ENCODE results near the gene CEP112. TPM values are rescaled to one million over a fixed set of nuclear protein-coding genes. Genes with fewer than 3 reads are reported as not detected.

The CEP112 gene
- total RNA-seq, 1 donor from 2014 or later: 26.3 TPM

- no peak for DNase-seq (ENCODE audit: low spot score)
- Mint-ChIP-seq H3K27me3 (ENCODE audit: unreplicated experiment) (peaks cover 4% of the 10 kb centered on the region), H3K27ac (ENCODE audit: unreplicated experiment) (no peak overlapping the region), H3K4me1 (ENCODE audit: unreplicated experiment) (no peaks in the 10 kb centered on the region), H3K9me3 (ENCODE audit: unreplicated experiment) (peaks cover 29% of the 10 kb centered on the region), H3K4me3 (ENCODE audit: unreplicated experiment) (no peak overlapping the region), H3K36me3 (ENCODE audit: low read depth, unreplicated experiment) (peaks cover 40% of the 10 kb centered on the region)
- TF ChIP-seq CTCF (IDR thresholded peaks at IDR 0.05; ENCODE audit: unreplicated experiment): no peak
Observed at GRCh38 chr17:65807361-65807760, 384.6 kb downstream of the CEP112 start.

- Mint-ChIP-seq H3K4me3 (ENCODE audit: unreplicated experiment) (no peak overlapping the region), H3K27me3 (ENCODE audit: unreplicated experiment) (peaks cover 4% of the 10 kb centered on the region), H3K27ac (ENCODE audit: unreplicated experiment) (no peak overlapping the region), H3K4me1 (ENCODE audit: unreplicated experiment) (no peaks in the 10 kb centered on the region), H3K9me3 (ENCODE audit: unreplicated experiment) (peaks cover 16% of the 10 kb centered on the region), H3K36me3 (ENCODE audit: low read depth, unreplicated experiment) (peaks cover 28% of the 10 kb centered on the region)
- TF ChIP-seq CTCF (IDR thresholded peaks at IDR 0.05; ENCODE audit: unreplicated experiment): no peak
- DNase-seq (ENCODE audit: low spot score): no peak
Observed at GRCh38 chr17:65801513-65801912, 390.4 kb downstream of the CEP112 start.

DNA sequence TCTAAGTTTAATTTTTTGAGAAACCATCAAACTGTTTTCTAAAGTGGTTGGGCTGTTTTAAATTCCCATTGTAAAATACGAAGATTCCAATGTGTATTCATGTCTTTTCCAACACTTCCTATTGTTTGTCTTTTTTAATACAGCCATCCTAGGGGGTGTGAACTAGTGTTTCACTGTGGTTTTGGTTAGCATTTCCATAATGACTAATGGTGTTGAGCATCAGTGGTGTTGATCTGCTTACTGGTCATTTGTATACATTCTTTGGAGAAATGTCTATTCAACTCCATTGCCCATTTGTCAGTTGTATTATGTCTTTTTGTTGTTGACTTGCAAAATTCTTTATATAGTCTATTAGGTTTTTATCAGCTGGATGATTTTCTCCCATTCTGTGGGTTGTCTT lies 391.3 kb downstream of the CEP112 start:
- H3K27me3 Mint-ChIP-seq (ENCODE audit: unreplicated experiment): peaks cover 4% of the 10 kb centered on the region
- no peak for DNase-seq (ENCODE audit: low spot score)
- no peak for TF ChIP-seq CTCF (IDR thresholded peaks at IDR 0.05; ENCODE audit: unreplicated experiment)
- no peak overlapping the region for H3K4me3 Mint-ChIP-seq (ENCODE audit: unreplicated experiment)
- peaks cover 10% of the 10 kb centered on the region for H3K9me3 Mint-ChIP-seq (ENCODE audit: unreplicated experiment)
- H3K27ac Mint-ChIP-seq (ENCODE audit: unreplicated experiment): no peak overlapping the region
- H3K4me1 Mint-ChIP-seq (ENCODE audit: unreplicated experiment): no peaks in the 10 kb centered on the region
- peaks cover 20% of the 10 kb centered on the region for H3K36me3 Mint-ChIP-seq (ENCODE audit: low read depth, unreplicated experiment)

GRCh38 chr17:65799869-65800268 lies 392.1 kb downstream of the CEP112 start:
- H3K27ac Mint-ChIP-seq (ENCODE audit: unreplicated experiment): no peak overlapping the region

GRCh38 chr17:65799454-65799853 lies 392.5 kb downstream of the CEP112 start:
- Mint-ChIP-seq H3K4me1 (ENCODE audit: unreplicated experiment) (no peaks in the 10 kb centered on the region), H3K4me3 (ENCODE audit: unreplicated experiment) (no peak overlapping the region), H3K9me3 (ENCODE audit: unreplicated experiment) (peaks cover 10% of the 10 kb centered on the region), H3K27me3 (ENCODE audit: unreplicated experiment) (peaks cover 4% of the 10 kb centered on the region), H3K27ac (ENCODE audit: unreplicated experiment) (no peak overlapping the region), H3K36me3 (ENCODE audit: low read depth, unreplicated experiment) (peaks cover 20% of the 10 kb centered on the region)
- no peak for TF ChIP-seq CTCF (IDR thresholded peaks at IDR 0.05; ENCODE audit: unreplicated experiment)
- DNase-seq (ENCODE audit: low spot score): no peak

More at GRCh38 chr17:65799869-65800268, 392.1 kb downstream of the CEP112 start:
- Mint-ChIP-seq H3K36me3 (ENCODE audit: low read depth, unreplicated experiment) (peaks cover 20% of the 10 kb centered on the region), H3K4me1 (ENCODE audit: unreplicated experiment) (no peaks in the 10 kb centered on the region), H3K27me3 (ENCODE audit: unreplicated experiment) (peaks cover 4% of the 10 kb centered on the region), H3K4me3 (ENCODE audit: unreplicated experiment) (no peak overlapping the region), H3K9me3 (ENCODE audit: unreplicated experiment) (peaks cover 10% of the 10 kb centered on the region)
- TF ChIP-seq CTCF (IDR thresholded peaks at IDR 0.05; ENCODE audit: unreplicated experiment): no peak
- DNase-seq (ENCODE audit: low spot score): no peak
